CD4-positive, CD25-positive, alpha-beta regulatory T cell (primary cell): ENCODE results near the gene NCLN. TPM values are rescaled to one million over a fixed set of nuclear protein-coding genes. Genes with fewer than 3 reads are reported as not detected.

ENCODE experiments used
- ATAC-seq, 2 donors: fragments of 150-1000 bp; cut with Tn5 transposase; one replicate each; pipeline ENCODE4 v1.10.0; 2021; ENCODE audit warnings: low read depth in 2 of 2, moderate number of reproducible peaks in 2 of 2, moderate library complexity in 1 of 2
- DNase-seq, 3 donors: peaks; one replicate each; pipeline versions ENCODE4 v3.0.0 to v3.0.0-alpha.2; 2012 to 2022; ENCODE audit warnings: mixed read lengths in 1 of 3
- H3K27ac ChIP-seq: one replicate; pipeline ENCODE4 v1.7.0; 2013; ENCODE audit warnings: mild to moderate bottlenecking, low read length; ENCODE audit not compliant: insufficient read depth, poor library complexity, severe bottlenecking
- H3K27me3 ChIP-seq: one replicate; pipeline ENCODE4 v1.7.0; 2013; ENCODE audit warnings: low read length; ENCODE audit not compliant: control insufficient read depth, insufficient read depth
- H3K36me3 ChIP-seq: one replicate; pipeline ENCODE4 v1.7.0; 2013; ENCODE audit warnings: mild to moderate bottlenecking, low read length, moderate library complexity; ENCODE audit not compliant: control insufficient read depth, insufficient read depth
- H3K4me1 ChIP-seq: 2 replicates; pipeline ENCODE4 v1.7.0; 2013; ENCODE audit warnings: mild to moderate bottlenecking, low read length; ENCODE audit not compliant: insufficient read depth, control insufficient read depth, poor library complexity, severe bottlenecking
- H3K4me3 ChIP-seq: one replicate; pipeline ENCODE4 v1.7.0; 2013; ENCODE audit warnings: low read depth, mild to moderate bottlenecking, low read length, moderate library complexity
- H3K9me3 ChIP-seq, 2 experiments: 1 replicate in 1 of 2; 2 replicates in 1 of 2; pipeline ENCODE4 v1.7.0; 2013; ENCODE audit warnings: low read length in 2 of 2, mild to moderate bottlenecking in 1 of 2, moderate library complexity in 1 of 2; ENCODE audit not compliant: control insufficient read depth in 2 of 2
- H3K27ac Mint-ChIP-seq, 3 donors: one replicate each; pipeline ENCODE4 v1.8.0; 2020 to 2022; ENCODE audit warnings: mild to moderate bottlenecking in 3 of 3, mixed read lengths in 3 of 3, moderate library complexity in 2 of 3
- H3K27me3 Mint-ChIP-seq: one replicate; pipeline ENCODE4 v1.8.0; 2022; ENCODE audit warnings: mild to moderate bottlenecking, mixed read lengths
- H3K36me3 Mint-ChIP-seq: one replicate; pipeline ENCODE4 v1.8.0; 2020; ENCODE audit warnings: mixed read lengths
- H3K4me1 Mint-ChIP-seq, 4 donors: one replicate each; pipeline ENCODE4 v1.8.0; 2020 to 2022; ENCODE audit warnings: mixed read lengths in 4 of 4, mild to moderate bottlenecking in 1 of 4
- H3K4me3 Mint-ChIP-seq, 4 donors: one replicate each; pipeline ENCODE4 v1.8.0; 2020 to 2022; ENCODE audit warnings: mild to moderate bottlenecking in 4 of 4, mixed read lengths in 4 of 4, moderate library complexity in 3 of 4
- H3K9me3 Mint-ChIP-seq, 7 donors: one replicate each; pipeline ENCODE4 v1.8.0; 2020 to 2022; ENCODE audit warnings: mixed read lengths in 7 of 7, mild to moderate bottlenecking in 3 of 7, moderate library complexity in 2 of 7
- polyA plus RNA-seq, 4 donors: library from polyadenylated mRNA; unstranded; fragments of 300-500 nt; fragmentation: Illumina TruSeq; gene quantifications; one replicate each; pipeline ENCODE4 v1.2.3, GENCODE V29; 2021
- total RNA-seq: library from RNA; stranded (reverse); gene quantifications from one replicate; pipeline ENCODE4 v1.2.3, GENCODE V29; 2022

Gene NCLN
- total and polyA plus RNA-seq, 5 donors from 2014 or later, result 13.3 to 48.0 (median 25.0) TPM

GRCh38 chr19:3243819-3244700 is 58.3 kb downstream of the NCLN start:
- no peaks in the 10 kb centered on the region for H3K9me3 ChIP-seq
- no peaks in the 10 kb centered on the region for H3K4me1 ChIP-seq
- Mint-ChIP-seq H3K27me3 (no peaks in the 10 kb centered on the region), H3K9me3 (no peaks in the 10 kb centered on the region), H3K4me3 (no peak overlapping the region), H3K27ac (no peak overlapping the region), H3K4me1 (no peaks in the 10 kb centered on the region), H3K36me3 (no peaks in the 10 kb centered on the region)
- H3K27ac ChIP-seq, result no peak overlapping the region
- peak in 2 of 3 donors; percentile 37 to 53 for DNase-seq
- no peaks in the 10 kb centered on the region for H3K36me3 ChIP-seq
- no peak for ATAC-seq
- H3K4me3 ChIP-seq, result no peak overlapping the region
- no peaks in the 10 kb centered on the region for H3K27me3 ChIP-seq

- Histone ChIP-seq H3K27ac (no peak overlapping the region), H3K9me3 (no peaks in the 10 kb centered on the region), H3K36me3 (no peaks in the 10 kb centered on the region), H3K4me3 (no peak overlapping the region), H3K27me3 (no peaks in the 10 kb centered on the region), H3K4me1 (no peaks in the 10 kb centered on the region)
- Mint-ChIP-seq H3K4me3 (no peak overlapping the region), H3K4me1 (no peaks in the 10 kb centered on the region), H3K27ac (no peak overlapping the region), H3K36me3 (no peaks in the 10 kb centered on the region), H3K27me3 (no peaks in the 10 kb centered on the region), H3K9me3 (peaks cover 0 to 2% (median 0%) of the 10 kb centered on the region in 7 donors)
- no peak for DNase-seq
- ATAC-seq, result no peak
Measured at GRCh38 chr19:3245050-3245449, 59.3 kb downstream of the NCLN start.

GRCh38 chr19:3248728-3249326 is 63.1 kb downstream of the NCLN start:
- Histone ChIP-seq H3K9me3 (peaks cover 3 to 10% of the 10 kb centered on the region in 2 experiments), H3K27me3 (no peaks in the 10 kb centered on the region), H3K4me3 (no peak overlapping the region), H3K27ac (no peak overlapping the region), H3K36me3 (no peaks in the 10 kb centered on the region), H3K4me1 (no peaks in the 10 kb centered on the region)
- H3K4me1 Mint-ChIP-seq, result no peaks in the 10 kb centered on the region
- no peak overlapping the region for H3K4me3 Mint-ChIP-seq
- no peaks in the 10 kb centered on the region for H3K36me3 Mint-ChIP-seq
- no peak overlapping the region for H3K27ac Mint-ChIP-seq
- peaks cover 8% of the 10 kb centered on the region for H3K27me3 Mint-ChIP-seq
- DNase-seq (no peak), ATAC-seq (no peak)
- peaks cover 0 to 7% (median 0%) of the 10 kb centered on the region in 7 donors for H3K9me3 Mint-ChIP-seq

GRCh38 chr19:3249408-3249807 is 63.7 kb downstream of the NCLN start:
- H3K36me3 ChIP-seq, result no peaks in the 10 kb centered on the region
- H3K4me3 ChIP-seq, result no peak overlapping the region
- no peak overlapping the region for H3K27ac ChIP-seq
- no peak overlapping the region for H3K4me3 Mint-ChIP-seq
- DNase-seq, result no peak
- no peak overlapping the region for H3K27ac Mint-ChIP-seq
- peaks cover 8% of the 10 kb centered on the region for H3K27me3 Mint-ChIP-seq
- no peaks in the 10 kb centered on the region for H3K4me1 ChIP-seq
- no peak for ATAC-seq
- no peaks in the 10 kb centered on the region for H3K27me3 ChIP-seq
- H3K9me3 Mint-ChIP-seq, result peaks cover 0 to 11% (median 0%) of the 10 kb centered on the region in 7 donors
- H3K9me3 ChIP-seq, result peaks cover 5 to 11% of the 10 kb centered on the region in 2 experiments
- H3K4me1 Mint-ChIP-seq, result no peaks in the 10 kb centered on the region
- no peaks in the 10 kb centered on the region for H3K36me3 Mint-ChIP-seq

- H3K4me3 ChIP-seq, result no peak overlapping the region
- H3K4me3 Mint-ChIP-seq, result no peak overlapping the region
Measured at GRCh38 chr19:3250675-3251074, 64.9 kb downstream of the NCLN start.

GRCh38 chr19:3251229-3251628 is 65.5 kb downstream of the NCLN start:
- H3K27ac Mint-ChIP-seq, result no peak overlapping the region
- H3K36me3 Mint-ChIP-seq, result no peaks in the 10 kb centered on the region
- H3K4me3 Mint-ChIP-seq, result no peak overlapping the region

More at GRCh38 chr19:3250675-3251074, 64.9 kb downstream of the NCLN start:
- no peaks in the 10 kb centered on the region for H3K4me1 ChIP-seq
- H3K9me3 ChIP-seq, result peaks cover 5 to 11% of the 10 kb centered on the region in 2 experiments
- no peaks in the 10 kb centered on the region for H3K4me1 Mint-ChIP-seq
- no peaks in the 10 kb centered on the region for H3K27me3 ChIP-seq
- DNase-seq (peak in 2 of 3 donors; percentile 24 to 27), ATAC-seq (peak; percentile 37 to 45)
- peaks cover 0 to 16% (median 3%) of the 10 kb centered on the region in 7 donors for H3K9me3 Mint-ChIP-seq
- no peaks in the 10 kb centered on the region for H3K36me3 ChIP-seq
- no peak overlapping the region for H3K27ac ChIP-seq
- peaks cover 8% of the 10 kb centered on the region for H3K27me3 Mint-ChIP-seq
- H3K36me3 Mint-ChIP-seq, result no peaks in the 10 kb centered on the region
- no peak overlapping the region for H3K27ac Mint-ChIP-seq

GRCh38 chr19:3252650-3253049 is 66.9 kb downstream of the NCLN start:
- H3K27me3 Mint-ChIP-seq, result peaks cover 8% of the 10 kb centered on the region
- ATAC-seq, result no peak

More at GRCh38 chr19:3251229-3251628, 65.5 kb downstream of the NCLN start:
- ATAC-seq, result no peak
- H3K27ac ChIP-seq, result no peak overlapping the region
- no peaks in the 10 kb centered on the region for H3K4me1 Mint-ChIP-seq
- peaks cover 0 to 16% (median 4%) of the 10 kb centered on the region in 7 donors for H3K9me3 Mint-ChIP-seq
- H3K27me3 ChIP-seq, result no peaks in the 10 kb centered on the region
- H3K9me3 ChIP-seq, result peaks cover 5 to 11% of the 10 kb centered on the region in 2 experiments
- H3K4me3 ChIP-seq, result no peak overlapping the region
- H3K36me3 ChIP-seq, result no peaks in the 10 kb centered on the region
- peaks cover 8% of the 10 kb centered on the region for H3K27me3 Mint-ChIP-seq
- H3K4me1 ChIP-seq, result no peaks in the 10 kb centered on the region
- no peak for DNase-seq

More at GRCh38 chr19:3252650-3253049, 66.9 kb downstream of the NCLN start:
- Histone ChIP-seq H3K36me3 (no peaks in the 10 kb centered on the region), H3K9me3 (peaks cover 5 to 11% of the 10 kb centered on the region in 2 experiments), H3K27ac (no peak overlapping the region), H3K4me1 (no peaks in the 10 kb centered on the region), H3K27me3 (no peaks in the 10 kb centered on the region), H3K4me3 (no peak overlapping the region)
- Mint-ChIP-seq H3K36me3 (no peaks in the 10 kb centered on the region), H3K9me3 (peaks cover 0 to 16% (median 4%) of the 10 kb centered on the region in 7 donors), H3K4me1 (no peaks in the 10 kb centered on the region), H3K27ac (no peak overlapping the region), H3K4me3 (no peak overlapping the region)
- DNase-seq, result no peak
